ENCODE results near the gene LETM1.

- TF ChIP-seq CTCF (IDR thresholded peaks at IDR 0.05; ENCODE audit: poor library complexity) (no peak), EZH2 (IDR thresholded peaks at IDR 0.05; ENCODE audit: borderline replicate concordance) (no peak)
These were observed 21.7 kb downstream of the LETM1 start for GRCh38 chr4:1834047-1834775.
